GM18873 (cell line): ENCODE results near the gene MTHFD1.

Experiments
- ATAC-seq: cut with Tn5 transposase; IDR thresholded peaks from one replicate; pipeline ENCODE4 v1.9.1; 2021; ENCODE audit warnings: mild to moderate bottlenecking, moderate library complexity, moderate number of reproducible peaks; ENCODE audit not compliant: unreplicated experiment, low FRiP score

MTHFD1 gene

DNA sequence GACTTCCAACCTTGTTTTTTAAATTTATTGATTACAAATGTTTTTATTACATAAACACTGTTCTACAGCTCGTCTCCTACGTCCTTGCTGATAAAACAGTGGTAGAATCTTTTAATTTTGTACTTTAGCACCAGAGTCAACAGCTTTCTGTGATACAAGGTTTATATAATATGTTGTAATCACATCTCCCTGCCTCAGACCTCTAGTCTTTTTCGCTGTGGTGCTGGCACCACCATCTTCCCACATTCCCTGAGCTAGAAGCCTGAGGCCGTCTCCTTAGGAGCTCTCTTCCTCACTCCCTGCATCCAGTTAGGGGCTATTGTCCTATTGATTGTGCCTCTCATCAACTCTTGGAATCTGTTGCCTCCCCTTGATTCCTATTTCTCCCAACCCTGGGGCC lies 17.1 kb downstream of the MTHFD1 start:
- ATAC-seq = no peak

DNA sequence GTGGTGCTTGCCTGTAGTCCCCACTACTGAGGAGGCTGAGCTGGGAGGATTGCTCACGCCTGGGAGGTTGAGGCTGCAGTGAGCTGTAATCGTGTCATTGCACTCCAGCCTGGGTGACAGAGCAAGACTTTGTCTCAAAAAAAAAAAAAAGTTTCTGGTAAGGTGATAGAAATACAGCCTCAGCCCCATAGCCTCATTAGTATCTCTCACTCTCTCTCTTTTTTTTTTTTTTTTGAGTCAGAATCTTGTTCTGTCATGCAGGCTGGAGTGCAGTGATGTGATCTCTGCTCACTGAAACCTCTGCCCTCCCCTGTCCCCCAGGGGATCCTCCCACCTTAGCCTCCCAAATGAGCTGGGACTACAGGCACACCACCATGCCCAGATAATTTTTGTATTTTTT lies 19.2 kb downstream of the MTHFD1 start:
- ATAC-seq = no peak

- ATAC-seq = peak; percentile 48
These were observed 21.2 kb downstream of the MTHFD1 start for GRCh38 chr14:64409126-64409920.

DNA sequence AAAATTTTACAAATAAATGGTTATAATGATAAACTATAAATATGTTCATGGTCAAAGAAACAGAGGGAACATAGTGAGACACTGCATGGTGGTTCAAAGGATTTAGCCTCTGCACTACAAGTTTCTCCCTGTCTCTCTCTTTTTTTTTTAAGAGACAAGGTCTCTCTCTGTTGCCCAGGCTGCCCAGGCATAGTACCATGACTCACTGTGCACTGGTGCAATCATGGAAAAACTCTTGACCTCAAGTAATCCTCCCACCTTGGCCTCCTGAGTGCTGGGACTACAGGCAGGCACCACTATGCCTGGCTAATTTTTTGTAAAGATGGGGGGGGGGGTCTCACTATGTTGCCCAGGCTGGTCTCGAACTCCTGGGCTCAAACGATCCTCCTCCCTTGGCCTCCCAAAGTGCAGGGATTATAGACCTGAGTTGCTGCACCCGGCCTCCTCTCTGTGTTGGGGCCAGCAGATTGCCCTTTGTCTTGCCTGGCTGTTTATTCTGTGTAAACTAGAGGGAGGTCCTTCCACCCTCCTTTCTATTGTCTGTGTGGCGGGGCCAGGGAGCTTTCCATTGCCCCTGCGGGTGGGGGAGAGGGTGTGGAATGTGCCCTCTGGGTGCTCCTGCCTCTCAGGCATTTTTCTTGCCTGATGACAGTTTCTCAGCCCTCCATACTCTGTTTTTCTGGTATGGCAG lies 22.1 kb downstream of the MTHFD1 start:
- ATAC-seq = no peak

DNA sequence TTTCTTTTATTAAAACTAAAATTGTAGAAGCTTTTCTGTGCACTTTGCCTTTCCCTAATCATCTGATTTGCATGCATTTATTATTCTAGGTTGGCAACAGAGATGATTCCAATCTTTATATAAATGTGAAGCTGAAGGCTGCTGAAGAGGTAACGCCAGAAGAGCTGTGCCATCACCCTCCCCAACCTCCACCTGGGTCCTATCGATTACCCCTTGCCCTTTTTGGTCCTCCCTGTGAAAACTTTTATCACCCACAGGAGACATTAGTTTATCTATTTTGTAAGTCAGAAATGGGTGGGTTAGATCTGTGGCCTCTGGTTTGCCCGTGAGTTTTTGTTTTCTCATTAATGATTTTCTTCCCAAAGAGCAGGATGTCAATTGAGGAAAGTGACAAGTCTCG lies 22.8 kb downstream of the MTHFD1 start:
- no peak for ATAC-seq

DNA sequence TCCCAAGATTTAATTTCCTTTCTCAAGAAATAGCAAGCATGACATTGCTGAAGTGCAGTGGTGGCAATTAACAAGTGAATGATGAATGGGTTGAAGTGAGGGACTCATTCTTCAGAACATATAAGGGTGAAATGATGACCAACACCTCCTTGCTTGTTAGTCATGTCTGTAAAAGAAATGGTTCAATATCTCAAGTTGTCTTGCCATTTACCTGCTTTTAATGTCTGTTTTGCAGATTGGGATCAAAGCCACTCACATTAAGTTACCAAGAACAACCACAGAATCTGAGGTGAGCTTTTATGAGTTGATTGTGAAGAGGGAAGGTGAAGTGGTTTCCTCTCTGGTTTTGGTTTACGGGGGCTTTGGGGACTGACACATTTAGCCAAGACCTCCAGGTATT lies 24.1 kb downstream of the MTHFD1 start:
- ATAC-seq = no peak

DNA sequence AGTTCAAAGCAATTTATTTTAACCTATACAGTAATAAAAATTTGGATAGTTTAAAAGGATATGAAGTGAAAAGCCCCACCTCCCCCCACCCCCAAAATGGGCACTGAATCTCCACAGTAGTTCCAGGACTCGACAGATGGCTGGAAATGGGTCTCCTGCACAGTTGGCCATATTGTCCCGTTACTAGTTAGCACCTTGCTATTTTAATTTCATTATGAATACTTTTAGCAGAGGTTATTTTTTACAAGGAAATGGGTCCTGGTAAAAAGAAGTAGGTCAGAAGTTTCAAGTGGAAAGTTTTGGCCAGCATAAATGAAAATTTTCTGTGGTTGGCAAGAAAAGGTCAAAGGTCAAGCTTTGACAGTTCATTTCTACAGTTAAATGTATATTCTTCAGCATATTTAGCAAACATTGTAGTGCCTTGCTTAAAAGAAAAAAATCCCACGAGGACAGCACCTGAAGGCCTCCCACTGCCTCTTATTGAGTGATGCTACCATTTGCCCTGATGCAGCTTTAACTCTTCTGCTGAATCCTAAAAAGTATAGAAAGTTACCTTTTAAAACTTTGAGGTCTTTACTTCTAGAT lies 28.3 kb downstream of the MTHFD1 start:
- ATAC-seq = no peak

- ATAC-seq = no peak
These were observed 29.1 kb downstream of the MTHFD1 start for GRCh38 chr14:64417055-64417770.

GRCh38 chr14:64417771-64418125 lies 29.6 kb downstream of the MTHFD1 start:
- no peak for ATAC-seq

GRCh38 chr14:64419003-64419402 lies 30.9 kb downstream of the MTHFD1 start:
- no peak for ATAC-seq

- no peak for ATAC-seq
These were observed 33.0 kb downstream of the MTHFD1 start for GRCh38 chr14:64421166-64421565.

GRCh38 chr14:64422005-64422404 lies 33.9 kb downstream of the MTHFD1 start:
- ATAC-seq = no peak

DNA sequence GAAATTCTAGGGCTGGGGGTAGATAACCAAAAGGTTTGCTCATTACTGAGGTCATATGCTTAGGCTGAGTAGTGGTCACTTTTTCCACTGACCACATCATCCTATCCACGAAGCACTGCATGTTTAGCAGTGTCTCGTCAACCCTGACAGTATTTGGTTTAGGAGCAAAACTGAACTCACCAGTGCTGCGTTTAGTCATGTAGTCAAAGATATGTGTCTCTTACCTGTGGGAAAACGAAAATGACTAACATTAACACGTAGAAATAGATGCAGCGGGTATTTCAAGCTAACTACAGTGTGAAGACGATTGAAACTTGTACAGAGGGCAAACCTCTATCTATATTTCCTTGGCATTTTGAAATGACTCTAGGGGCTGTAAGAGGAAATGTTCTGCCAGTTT lies 34.6 kb downstream of the MTHFD1 start:
- ATAC-seq = no peak

GRCh38 chr14:64423987-64424386 lies 35.8 kb downstream of the MTHFD1 start:
- ATAC-seq = no peak

DNA sequence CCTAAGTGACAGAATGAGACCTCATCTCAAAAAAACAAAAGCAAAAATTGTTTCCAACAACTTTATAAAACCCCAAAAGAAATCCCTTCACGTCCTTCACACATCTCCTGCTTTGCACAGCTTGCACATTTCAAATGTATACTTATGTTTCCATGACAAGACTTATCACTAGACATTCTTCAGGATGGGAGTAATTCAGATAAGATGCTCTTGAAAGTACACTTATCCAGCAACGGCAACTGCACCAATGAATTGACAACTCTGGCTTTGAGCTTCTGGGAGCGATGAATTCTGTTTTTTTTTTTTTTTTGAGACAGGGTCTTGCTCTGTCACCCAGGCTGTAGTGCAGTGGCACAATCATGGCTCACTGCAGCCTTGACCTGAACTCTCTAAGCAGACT lies 46.4 kb downstream of the MTHFD1 start:
- ATAC-seq = no peak

DNA sequence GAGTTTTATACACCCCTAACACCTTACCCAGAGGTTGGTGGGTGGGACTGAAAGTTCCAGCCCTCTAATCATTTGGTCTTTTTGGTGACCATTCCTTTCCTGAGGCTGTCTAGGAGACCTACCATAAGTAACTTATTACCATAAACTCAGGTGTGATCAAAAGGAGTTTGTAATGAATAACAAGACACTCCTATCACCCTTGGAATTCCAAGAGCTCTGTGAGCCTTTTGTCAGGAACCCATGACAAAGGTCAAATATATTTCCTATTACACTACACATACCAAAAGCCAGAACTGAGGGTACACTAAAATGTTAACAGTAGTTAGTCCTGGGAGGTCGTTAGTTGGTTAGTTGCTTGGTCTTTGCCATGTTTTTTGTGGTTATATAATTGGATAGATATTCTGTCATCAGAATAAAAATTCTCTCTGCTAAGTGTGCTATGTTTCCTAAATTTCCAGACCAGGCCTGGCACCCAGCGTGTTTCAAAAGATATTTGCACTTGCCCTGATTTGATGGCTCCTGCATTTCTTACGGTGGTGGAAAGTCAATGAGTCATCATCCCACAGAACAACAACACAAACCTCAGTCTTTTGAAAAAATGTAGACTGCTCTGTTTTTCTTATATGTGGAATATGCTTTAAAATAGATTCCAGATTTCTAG lies 50.2 kb downstream of the MTHFD1 start:
- ATAC-seq = no peak

- no peak for ATAC-seq
These were observed 51.0 kb downstream of the MTHFD1 start for GRCh38 chr14:64439141-64439540.

DNA sequence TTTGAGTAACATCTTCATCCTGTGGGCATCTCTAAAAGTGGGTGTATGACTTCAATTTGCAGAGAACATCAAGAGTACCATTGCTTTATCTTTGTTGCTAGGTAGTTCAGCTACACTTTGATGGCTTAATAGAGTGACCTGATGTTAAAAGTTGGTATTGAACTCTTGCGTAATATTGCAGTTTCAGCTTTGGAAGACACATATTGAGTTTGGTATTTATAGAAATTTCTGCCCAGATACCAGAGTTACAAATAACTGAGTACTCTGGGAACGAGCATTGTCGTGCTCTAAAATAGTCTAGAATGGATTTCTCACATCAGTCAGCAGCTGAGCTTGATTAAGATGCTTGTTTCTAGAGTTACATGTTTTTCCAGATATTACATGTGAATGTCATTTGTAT lies 52.3 kb downstream of the MTHFD1 start:
- no peak for ATAC-seq

DNA sequence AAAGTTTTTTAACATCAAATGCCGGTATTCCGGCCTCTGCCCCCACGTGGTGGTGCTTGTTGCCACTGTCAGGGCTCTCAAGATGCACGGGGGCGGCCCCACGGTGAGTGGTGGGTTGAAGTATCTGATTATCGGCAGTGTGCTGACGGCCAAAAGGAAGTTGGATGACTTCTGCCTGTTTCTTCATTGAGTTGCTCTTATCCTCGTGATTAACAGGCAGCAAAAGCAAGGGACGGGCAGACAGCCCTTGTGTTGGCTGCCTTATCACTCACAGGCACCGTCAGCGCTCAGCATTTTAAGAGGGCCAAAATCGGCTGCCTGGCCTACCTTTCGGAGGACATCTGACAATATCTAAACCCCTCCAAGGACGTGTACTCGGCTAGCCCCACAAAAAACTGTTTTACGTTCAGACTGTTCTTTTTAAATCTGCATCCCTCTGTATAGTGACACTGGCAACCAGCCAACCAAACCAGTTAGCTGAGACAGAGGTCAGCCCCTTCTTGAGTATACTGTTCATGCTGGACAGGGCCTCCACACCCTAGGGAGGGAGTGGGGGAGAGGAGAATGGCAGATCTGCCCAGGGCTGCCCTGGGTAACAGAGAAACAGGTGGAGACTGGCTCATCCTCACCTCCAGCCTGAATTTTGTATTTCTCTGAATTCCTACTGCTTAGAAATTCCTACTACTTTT lies 54.3 kb downstream of the MTHFD1 start:
- no peak for ATAC-seq

DNA sequence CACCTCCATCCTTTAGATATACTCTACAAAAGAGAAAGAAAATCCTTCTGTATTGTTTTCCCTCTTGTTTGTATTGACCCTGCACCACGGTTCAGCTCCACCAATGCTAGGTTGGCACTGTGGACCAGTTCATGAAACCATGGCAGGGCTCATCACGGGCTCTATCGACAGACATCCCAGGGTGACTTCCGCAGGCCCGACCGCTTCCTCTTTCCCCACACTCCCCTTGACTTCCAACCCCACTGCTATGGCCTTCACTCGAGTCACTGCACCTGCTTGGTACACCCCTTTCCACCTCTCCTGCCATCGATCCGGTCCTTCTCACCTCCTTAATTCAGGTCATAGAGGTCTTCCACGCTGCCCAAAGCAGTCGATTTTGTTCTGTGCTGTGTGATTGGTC lies 56.0 kb downstream of the MTHFD1 start:
- no peak for ATAC-seq
